ENCODE results near the gene ST6GALNAC4. TPM values are rescaled to one million over a fixed set of nuclear protein-coding genes. Genes with fewer than 3 reads are reported as not detected.

ST6GALNAC4 gene
- total and polyA plus RNA-seq, 10 of the 15 experiments (the other 5 are each of a cell fraction or from before 2014, with no cell fraction given) = 4.2 to 63.2 (median 35.2) TPM

GRCh38 chr9:127941062-127941960 lies 24.5 kb upstream of the ST6GALNAC4 start:
- TF ChIP-seq NR2C2 (IDR thresholded peaks at IDR 0.05; ENCODE audit: borderline replicate concordance, control insufficient read depth, insufficient read length, low read depth) = no peak
- TF ChIP-seq RELA (IDR thresholded peaks at IDR 0.05; ENCODE audit: borderline replicate concordance, partially characterized antibody) = no peak
- TF ChIP-seq SMAD5 (IDR thresholded peaks at IDR 0.05; ENCODE audit: low read depth) = no peak
- TF ChIP-seq ZNF274 (IDR thresholded peaks at IDR 0.05; ENCODE audit: insufficient read depth, insufficient read length) = no peak
- no peak for TF ChIP-seq PBX3 (IDR thresholded peaks at IDR 0.05; ENCODE audit: insufficient replicate concordance, low read depth, low read length)
- TF ChIP-seq PKNOX1 (IDR thresholded peaks at IDR 0.05) = no peak
- no peak for TF ChIP-seq ZNF384 (IDR thresholded peaks at IDR 0.05; ENCODE audit: borderline replicate concordance, low read depth, low read length)
- in situ Hi-C loops (cut with MboI) = no loop called here
- SMC1A ChIA-PET (ENCODE audit: uncharacterized antibody, unreplicated experiment) = interaction anchor here (1.2 to 7.2 kb wide), 3 partner anchors 35 to 184 kb away, joined by 3 to 84 read pairs (median 4); no protein-coding TSS in a partner anchor
- ATAC-seq (no peak), FAIRE-seq (no peak), DNase-seq (ENCODE audit: low read depth, low spot score) (no peak)
- no peak overlapping the region for H3K4me2 ChIP-seq (ENCODE audit: control insufficient read depth, insufficient read depth)
- no peak overlapping the region for H3K9ac ChIP-seq (ENCODE audit: control insufficient read depth, insufficient read depth, low read length)
- RAD21 ChIA-PET (ENCODE audit: unreplicated experiment) = interaction anchor here (0.9 to 5.0 kb wide), 2 partner anchors 13 to 95 kb away, joined by 3 to 83 read pairs; no protein-coding TSS in a partner anchor
- 86% methylated on average over 17 of the region's 18 CpGs for WGBS (ENCODE audit: insufficient coverage, insufficient replicate concordance, low lambda C conversion rate, missing lambda C conversion rate)
- no peaks in the 10 kb centered on the region for H3K9me3 ChIP-seq (replicated peaks; ENCODE audit: control insufficient read depth, insufficient read depth, low read length)
- H3K4me3 ChIP-seq = no peak overlapping the region
- no peaks in the 10 kb centered on the region for H4K20me1 ChIP-seq (ENCODE audit: control insufficient read depth, insufficient read depth)
- no peak overlapping the region for H2AFZ ChIP-seq (ENCODE audit: control insufficient read depth, low read depth, low read length)
- H3K27me3 ChIP-seq (replicated peaks in 1 of 2; ENCODE audit: control insufficient read depth in 2 of 2, insufficient read depth in 2 of 2, low read length in 1 of 2) = no peaks in the 10 kb centered on the region
- peaks cover 14% of the 10 kb centered on the region for H3K79me2 ChIP-seq (ENCODE audit: control insufficient read depth, insufficient read depth, low read length)
- BruUV-seq (replicated peaks) = no TSS peak
- peaks cover 12% of the 10 kb centered on the region for H3K4me1 ChIP-seq (ENCODE audit: control insufficient read depth, insufficient read depth, low read length)
- peaks cover 0 to 11% of the 10 kb centered on the region in 2 experiments; a peak in 2 of 4 replicates for H3K36me3 ChIP-seq (ENCODE audit: control insufficient read depth in 2 of 2, insufficient read depth in 2 of 2, low read length in 1 of 2)
- intact Hi-C loops (cut with micrococcal nuclease; ENCODE audit: unreplicated experiment) = no loop called here
- no peak overlapping the region for H3K27ac ChIP-seq (ENCODE audit: control insufficient read depth, insufficient read depth)
- POLR2A ChIA-PET = interaction anchor here (0.6 to 0.7 kb wide), 2 partner anchors 24 to 364 kb away, joined by 3 read pairs; partner anchors contain the start of gene ST6GALNAC4
- CTCF ChIA-PET = interaction anchor here (0.6 to 7.7 kb wide), 20 partner anchors 9 to 185 kb away, joined by 3 to 261 read pairs (median 5); partner anchors contain the start of genes EEIG1, NAIF1, PIP5KL1 and SLC25A25
